HG03139 (cell line): ENCODE data around the gene TFDP1.
"Not testable (repeated sequence)": the region's sequence is repeated elsewhere in the genome, so short reads cannot be mapped to it uniquely, and the experiment has no call there.

ENCODE experiments used
- ATAC-seq: cut with Tn5 transposase; IDR thresholded peaks from one replicate; pipeline ENCODE4 v1.9.1; 2021; ENCODE audit not compliant: unreplicated experiment

TFDP1 gene

DNA sequence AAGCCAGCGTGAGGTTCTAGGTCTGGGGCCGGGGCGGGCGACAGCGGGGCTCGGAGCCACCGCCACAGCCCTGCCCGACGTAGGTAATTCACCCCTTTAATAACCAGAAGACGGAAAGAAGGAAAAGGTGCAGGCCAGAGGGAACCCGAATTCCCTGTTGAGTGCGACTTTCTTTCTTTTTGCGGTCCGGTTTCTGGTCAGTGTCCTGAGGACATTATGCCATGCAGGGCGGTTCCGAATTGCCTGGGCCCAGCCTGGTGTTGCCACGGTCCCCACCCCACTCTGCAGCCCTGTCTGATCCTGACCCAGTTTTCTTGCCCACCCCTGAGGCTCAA is 18.4 kb upstream of the TFDP1 start:
- ATAC-seq, result no peak

DNA sequence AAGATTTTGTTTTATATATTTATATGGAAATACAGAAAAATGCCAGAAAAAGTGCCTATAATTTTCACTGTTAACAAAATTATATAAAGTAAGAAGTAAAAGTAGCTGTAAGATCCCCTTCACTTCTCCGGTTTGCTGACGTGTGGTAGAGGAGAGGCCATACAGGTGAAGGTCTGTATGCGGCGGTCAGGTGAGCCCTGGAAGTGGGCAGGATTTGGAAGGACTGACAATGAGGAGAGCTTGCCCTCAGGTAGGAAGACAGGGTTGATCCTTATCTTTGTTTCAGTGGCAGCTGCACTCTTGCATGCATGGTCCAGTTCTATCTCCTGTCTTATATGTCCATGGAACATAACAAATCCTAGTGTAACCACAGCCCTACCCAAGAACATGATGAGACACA is 16.9 kb upstream of the TFDP1 start:
- ATAC-seq, result no peak

DNA sequence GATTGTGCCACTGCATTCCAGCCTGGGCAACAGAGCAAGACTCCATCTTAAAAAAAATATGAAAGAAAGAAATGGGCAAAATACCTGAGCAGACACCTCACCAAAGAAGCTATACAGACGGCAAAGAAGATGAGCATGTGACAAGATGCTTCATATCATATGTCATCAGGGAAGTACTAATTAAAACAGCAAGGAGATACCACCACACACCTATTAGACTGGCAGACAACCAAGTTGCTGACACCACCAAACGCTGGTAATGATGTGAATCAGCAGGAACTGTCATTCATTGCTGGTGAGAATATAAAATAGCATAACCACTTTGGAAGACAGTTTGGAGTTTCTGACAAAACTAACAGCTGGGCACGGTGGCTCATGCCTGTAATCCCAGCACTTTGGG is 11.5 kb upstream of the TFDP1 start:
- no peak for ATAC-seq

DNA sequence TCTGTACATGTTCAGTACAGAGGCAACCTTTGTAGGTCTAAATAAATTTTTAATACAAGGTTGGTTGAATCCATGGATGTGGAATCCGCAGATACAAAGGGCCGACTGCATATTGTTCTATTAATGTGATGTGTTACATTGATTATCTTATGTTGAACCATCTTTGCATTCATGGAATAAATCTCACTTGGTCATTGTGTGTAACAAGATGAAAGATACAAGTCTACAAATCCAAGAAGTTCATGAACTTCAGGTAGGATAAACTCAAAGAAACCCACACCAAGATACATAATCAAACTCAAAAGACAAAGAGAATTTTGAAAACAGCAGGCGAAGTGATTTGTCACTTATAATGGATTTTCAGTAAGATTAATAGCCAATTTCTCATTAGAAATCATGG is 8.0 kb upstream of the TFDP1 start:
- ATAC-seq, result no peak

DNA sequence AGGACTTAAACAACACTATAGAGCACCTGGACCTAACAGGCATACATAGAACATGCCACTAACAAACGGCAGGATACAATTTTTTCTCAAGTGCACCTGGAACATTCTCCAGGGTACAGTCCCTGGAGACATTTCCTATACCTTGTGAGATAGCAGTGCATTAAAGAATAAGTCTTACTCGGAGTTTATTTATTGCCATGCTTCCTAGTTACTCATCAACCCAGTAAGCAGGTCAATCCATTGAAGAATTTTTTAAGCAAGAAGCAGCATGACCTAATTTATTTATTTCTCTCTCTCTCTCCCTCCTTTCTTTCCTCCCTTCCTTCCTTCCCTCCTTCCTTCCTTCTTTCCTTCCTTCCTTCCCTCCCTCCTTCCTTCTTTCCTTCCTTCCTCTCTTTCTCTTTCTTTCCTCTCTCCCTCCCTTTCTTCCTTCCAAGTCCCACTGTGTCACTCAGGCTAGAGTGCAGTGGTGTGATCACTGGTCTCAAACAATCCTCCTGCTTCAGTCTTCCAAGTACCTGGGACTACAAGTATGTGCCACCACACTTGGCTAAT is 6.6 kb upstream of the TFDP1 start:
- no peak for ATAC-seq

DNA sequence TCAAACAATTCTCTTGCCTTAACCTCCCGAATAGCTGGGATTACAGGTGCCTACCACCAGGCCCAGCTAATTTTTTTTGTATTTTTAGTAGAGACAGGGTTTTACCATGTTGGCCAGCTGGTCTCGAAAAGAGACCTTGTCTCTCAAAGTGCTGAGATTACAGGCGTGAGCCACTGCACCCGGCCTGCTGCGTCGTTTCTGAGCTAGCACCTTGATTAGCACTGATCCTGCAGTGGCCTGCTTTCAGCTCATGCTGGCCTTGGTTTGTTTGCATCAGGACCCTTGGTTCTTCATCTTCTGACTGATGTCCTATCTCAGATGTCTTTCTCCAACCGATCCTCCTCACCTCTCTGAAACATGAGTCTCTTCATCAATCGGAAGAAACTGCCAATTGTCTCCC is 4.9 kb upstream of the TFDP1 start:
- ATAC-seq, result no peak

DNA sequence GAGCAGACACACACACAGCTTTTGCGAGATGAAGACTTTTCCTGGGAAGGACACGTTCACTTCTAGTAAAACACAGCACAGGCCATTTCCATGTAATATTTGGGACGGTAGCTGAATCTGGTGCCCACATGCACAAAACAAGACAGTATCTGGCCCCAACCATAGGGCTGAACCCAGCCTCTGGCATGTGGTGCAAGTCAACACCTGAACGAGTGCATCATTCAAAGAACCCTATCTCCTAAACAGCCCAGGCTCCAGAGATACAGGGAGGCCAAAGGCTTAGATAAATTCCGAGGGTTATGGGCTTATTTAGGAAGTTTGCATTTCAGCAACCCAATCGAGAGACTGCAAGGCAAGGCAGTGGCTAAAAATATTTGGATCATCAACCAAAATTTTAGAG is 2.7 kb upstream of the TFDP1 start:
- ATAC-seq, result no peak

DNA sequence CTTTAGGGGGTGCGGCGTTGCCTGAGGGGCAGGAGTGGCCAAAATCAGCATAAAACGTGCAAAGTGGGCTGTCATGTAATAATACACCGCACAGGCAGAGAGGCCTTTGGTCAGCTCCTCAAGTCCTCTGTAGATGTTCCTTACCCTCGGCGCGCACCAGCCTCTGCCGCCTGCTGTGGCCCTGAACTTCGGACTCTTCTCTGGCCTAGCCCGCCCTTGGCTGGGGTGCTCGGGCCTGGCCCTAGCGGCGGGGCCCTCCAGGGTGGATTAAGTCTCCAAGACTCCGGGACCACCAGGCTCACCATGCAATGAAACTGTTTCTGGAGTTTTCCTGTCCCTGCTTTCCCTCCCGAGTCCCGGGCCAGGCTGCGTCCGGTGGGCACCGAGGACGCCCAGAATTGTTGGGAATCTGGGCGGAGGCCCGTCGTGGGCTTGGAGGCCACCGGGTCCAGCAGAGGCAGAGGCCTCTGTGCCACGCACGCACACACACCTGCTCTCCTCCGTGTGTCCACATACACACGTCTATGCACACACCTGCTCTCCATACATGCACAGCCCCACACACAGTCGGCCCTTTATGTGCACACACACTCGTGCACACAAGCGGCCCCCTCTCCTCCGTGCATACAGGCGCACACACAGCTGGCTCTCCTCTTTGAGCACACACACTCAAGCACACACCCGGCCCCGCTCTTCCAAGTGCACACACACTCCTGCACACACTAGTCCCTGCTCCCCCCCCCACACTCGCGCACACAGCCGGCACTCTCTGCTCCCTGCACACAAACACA is 1.5 kb upstream of the TFDP1 start:
- ATAC-seq, result no peak

DNA sequence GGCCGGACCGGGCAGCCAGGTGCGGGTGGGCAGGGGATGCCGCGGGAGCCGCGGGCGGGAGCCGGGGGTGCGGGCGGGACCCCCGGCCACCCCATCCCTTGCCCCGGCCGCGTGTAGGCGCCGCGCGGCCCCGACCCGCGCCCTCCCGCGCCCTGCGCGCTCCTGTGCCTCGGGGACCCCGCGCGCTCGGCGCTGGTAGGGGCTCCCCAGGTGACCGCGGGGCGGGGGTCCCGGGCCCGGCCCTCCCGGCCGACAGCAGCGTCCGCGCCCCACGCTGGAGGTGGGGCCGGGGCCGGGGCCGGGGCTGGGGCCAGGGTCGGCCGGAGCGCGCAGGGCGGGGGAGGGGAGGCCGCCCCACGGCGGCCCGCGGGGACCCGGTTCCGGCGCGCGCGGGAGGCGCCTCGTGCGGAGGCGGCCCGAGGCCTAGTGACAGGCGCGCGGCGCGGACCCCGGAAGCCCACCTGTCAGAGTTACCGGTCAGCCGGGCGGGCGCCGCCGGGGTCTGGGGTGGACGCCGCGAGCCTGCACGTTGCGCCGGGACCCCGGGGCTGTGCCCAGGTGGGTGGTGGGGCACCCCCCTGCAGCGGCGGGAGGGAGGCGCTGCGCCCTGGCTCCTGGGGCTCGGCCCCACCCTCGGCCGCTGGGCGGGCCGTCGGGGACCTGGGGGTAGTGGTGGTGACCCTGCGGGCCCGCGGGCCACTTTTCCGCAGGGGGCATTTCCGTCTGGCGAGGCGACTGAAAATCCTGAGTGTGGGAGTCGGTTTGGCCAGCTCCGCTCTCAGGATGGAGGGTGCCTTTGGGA is 518 bp downstream of the TFDP1 start:
- ATAC-seq, result peak; percentile 25

DNA sequence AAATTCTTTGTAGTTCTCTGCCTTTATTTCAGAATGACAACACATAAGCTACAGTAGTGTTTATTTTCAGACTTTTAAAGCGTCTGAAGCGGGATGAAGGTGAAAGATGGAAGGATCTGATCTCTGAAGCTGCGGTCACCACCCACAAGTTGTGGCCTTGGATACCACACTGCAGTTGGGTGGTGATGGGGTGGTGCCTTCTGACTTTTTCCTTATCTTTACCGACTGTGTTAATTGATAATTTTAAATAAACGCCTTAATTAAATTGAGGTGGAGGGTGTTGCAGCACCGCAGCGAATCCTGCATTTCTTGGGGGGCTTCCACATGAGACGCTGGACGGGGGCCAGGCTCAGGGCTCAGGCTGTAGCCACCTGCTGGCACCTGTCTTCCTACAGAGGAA is 1.3 kb downstream of the TFDP1 start:
- no peak for ATAC-seq

DNA sequence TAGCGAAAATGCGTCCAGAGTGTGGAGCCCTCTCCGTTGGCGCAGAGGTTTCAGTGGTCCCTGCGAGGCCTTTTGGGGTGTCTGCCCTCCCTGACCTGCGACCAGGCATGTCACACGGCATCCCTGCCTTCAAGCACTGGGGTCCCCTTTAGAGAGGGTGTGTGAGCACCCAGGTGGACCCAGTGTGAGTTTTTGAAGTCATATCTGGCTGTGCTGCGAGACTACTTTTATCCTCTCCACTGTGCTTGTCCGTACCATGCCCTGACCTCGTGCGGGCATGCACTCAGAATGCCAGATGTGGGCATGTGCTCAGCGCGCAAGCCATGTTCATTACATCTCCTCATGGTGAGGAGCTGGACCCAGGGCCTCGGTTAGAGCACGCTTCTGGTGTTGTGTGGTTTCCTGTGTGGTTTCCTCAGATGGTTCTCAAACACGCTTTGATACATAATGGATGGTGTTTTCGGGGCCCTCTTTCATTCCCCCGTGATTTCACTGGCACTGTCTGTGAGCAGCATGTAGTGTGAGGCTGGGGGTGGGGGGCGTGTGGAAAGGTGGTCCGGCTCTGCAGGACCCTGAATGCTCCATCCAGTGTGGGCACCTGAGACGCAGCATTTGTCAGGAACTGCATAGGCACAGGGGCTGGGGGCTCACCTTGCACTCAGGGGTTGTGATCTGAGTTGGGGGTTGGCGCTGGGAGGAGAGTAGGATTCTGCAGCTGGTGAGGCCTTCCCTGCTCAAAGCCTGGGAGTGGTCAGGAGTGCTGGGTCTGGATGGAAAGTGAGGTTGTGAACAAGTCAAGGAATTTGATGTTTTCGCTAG is 2.3 kb downstream of the TFDP1 start:
- ATAC-seq, result no peak

DNA sequence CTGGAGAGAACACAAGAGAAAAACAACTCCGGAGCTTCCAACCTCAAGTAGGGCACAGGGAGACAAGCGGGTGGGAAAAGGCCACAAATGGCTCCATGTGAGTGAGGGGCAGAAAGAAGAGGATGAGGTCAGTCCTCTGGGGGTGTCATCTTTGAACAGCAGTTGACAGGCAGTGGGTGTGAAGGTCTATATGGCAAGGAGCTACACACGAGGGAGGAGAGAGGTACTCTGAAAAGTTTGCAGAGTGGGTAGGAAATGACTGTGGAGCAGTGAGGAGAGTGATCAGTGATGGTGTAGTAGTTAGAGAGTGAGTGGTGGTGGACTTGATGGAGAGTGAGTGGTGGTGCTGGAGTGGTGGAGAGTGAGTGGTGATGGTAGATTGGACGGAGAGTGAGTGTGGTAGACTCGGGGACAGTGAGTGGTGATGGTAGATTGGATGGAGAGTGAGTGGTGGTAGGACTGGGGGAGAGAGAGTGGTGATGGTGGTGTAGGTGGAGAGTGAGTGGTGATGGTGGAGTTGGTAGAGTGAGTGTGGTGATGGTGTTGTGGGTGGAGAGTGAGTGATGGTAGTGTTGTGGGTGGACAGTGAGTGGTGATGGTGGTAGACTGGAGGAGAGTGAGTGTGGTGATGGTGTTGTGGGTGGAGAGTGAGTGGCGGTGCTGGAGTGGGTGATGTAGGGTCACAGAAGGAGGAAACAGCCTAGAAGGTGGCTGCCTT is 4.0 kb downstream of the TFDP1 start:
- no peak for ATAC-seq

DNA sequence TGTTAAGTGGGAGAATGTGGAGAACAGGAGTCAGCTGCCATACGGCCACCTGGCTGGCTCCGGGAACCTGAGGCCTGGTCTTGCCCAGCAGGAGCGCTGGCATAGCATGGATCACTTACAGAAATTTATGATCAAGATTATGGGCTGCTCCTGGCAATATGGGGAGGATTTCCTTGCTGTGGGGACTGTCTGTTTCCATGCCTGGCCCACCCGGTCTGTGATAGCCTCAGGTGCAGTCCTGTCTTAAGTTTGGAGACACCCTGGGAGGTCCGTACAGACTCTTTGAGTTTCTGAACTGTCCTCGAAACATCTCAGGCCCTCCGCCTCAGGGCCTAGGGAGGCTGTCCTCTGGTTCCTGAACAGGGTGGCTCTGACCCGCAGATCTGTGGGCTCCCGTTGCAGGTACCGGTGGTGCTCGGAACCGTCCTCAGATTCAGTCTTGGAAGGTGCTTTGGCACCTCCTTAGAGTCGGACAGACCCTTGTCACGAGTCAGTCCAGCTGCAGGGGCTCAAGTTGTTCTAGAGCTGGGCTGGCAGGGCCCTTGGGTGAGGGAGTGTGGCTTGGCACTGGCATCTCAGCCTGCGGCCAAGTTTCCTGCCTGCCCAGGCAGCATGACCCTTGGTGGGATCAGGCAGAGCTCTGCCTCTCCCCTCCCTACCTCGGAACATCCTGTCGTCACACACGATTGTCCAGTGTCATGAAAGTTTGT is 4.9 kb downstream of the TFDP1 start:
- ATAC-seq, result no peak

DNA sequence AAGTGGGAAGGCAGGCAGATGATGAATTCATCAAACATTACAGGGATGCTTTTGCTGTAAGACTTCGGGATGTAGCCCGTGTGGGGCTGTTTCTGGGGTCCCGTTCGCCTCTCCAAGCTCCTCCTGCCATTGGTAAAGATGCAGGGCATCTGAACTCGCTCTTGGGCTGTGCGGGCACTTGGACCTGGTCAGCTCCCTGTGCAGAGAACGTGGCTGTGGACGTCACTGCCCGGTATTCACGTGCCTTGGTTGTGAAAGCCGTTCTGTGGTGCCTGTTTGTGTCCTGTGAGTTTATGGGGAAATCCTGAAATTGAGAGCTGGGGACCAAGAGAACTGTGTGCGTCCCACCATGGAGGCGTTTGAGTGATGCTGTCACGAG is 5.4 kb downstream of the TFDP1 start:
- ATAC-seq, result no peak

DNA sequence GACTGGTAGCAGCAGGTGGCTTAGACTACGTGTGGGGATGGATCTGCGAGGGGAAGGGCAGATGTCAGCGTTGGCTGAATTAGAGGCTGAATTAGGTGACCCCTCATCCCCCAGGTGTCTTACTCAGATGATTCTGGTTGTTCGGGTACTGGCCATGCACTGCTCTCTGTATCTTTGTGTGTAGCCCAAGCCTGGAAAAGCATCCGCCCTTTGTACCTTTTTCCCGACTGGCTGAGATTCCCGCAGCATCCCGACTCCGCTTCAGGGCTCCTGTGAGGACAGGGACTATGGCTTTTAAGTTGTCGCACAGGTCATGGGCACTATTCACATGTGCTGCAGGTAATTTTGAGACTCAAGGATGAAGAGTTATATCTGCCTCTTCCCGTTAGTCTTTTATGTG is 7.2 kb downstream of the TFDP1 start:
- no peak for ATAC-seq

DNA sequence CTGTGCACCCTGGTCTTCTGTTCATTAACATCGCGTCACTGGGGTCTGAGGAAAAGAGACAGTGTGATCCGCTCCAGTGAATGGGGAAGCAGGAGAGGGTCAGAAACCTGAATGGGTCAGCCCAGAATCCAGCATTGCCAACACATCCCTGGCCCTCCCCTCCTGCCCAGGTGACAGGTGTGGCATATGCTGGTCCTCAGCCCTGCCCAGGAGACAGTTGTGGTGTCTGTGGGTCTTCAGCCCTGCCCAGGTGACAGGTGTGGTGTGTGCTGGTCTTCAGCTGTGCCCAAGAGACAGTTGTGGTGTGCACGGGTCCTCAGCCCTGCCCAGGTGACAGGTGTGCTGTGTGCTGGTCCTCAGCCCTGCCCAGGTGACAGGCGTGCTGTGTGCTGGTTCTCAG is 8.0 kb downstream of the TFDP1 start:
- no peak for ATAC-seq

DNA sequence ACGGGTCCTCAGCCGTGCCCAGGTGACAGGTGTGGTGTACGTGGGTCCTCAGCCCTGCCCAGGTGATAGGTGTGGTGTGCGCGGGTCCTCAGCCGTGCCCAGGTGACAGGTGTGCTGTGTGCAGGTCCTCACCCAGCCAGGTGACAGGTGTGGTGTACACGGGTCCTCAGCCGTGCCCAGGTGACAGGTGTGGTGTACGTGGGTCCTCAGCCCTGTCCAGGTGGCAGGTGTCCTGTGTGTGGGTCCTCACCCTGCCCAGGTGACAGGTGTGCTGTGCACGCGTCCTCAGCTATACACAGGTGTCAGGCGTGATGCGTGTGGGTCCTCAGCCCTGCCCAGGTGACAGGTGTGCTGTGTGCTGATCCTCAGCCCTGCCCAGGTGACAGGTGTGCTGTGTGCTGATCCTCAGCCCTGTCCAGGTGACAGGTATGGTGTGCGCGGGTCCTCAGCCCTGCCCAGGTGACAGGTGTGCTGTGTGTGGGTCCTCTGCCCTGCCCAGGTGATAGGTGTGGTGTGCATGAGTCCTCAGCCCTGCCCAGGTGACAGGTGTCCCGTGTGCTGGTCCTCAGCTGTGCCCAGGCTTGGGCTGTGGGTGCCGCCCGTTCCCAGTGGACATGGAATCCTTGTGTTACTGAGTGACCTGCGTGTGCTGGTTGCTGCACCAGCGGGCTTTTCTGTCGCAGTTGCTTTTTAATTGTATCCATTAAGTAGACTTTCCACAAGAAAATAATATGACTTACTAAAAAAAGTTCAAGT is 9.7 kb downstream of the TFDP1 start:
- not testable (repeated sequence) for ATAC-seq

DNA sequence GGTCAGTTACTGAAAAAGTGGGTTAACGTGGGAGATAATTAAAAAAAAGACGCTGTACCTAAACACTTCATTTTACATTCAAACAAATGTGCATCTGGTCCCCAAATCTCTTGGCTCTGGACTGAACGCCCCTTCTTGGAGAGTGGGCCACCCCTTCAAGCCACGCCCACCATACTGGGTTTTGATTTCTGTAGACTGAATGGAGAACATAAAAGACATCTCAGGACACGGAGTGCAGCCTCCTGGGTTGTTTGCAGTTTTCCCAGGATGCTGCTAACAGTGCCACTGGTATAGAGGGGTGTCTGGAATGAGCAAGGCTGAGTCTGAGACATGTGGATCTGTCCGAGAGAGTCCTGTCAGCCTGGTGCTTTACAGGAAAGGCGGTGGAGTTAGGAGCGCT is 10.6 kb downstream of the TFDP1 start:
- no peak for ATAC-seq

DNA sequence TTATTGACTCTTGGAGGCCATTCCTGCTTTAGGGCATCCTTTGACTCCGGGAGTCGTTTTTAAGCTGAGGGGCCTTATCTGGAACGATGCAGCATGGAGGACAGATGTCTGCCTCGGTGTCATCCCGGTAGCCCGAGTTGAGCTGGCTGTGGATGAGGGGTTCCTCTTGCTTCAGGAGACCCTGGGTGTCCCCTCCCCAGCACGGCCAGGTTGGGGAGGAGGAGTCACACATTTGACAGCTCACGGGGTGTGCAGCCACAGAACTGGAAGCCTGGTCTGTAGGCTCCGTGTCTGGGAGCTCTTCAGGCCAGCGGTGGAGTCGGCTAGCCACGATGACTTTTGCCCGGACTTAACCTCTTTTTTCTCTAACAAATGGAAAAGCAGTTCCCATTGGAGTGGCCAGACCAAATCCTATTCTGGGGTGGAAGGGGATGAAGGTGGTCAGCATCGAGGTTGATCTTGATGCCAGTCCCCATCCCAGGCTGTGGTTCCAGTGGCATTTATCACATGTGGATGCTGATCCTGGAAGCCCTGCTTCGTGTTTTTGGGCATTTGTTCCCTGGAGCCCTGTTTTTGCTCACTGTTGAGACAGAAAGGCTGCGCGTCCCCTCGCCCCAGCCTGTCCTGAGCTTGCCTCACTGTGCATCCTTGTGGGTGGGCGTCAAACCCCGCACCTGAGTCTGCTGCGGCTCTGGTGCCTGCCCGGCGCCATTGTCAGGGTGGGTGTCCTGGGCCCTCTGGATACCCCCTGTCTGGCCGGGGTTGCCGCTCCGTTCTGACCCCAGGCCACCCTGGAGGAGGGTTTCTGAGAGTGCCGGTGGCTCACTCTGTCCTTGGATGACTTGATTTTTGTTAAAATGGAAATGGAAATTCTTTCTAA is 12.0 kb downstream of the TFDP1 start:
- ATAC-seq, result no peak
